Astrocyte (in vitro differentiated cells and primary cell): ENCODE measurements around the gene PLPP3. TPM values are rescaled to one million over a fixed set of nuclear protein-coding genes. Genes with fewer than 3 reads are reported as not detected.

Source experiments
- DNase-seq: peaks from one replicate; pipeline ENCODE4 v3.0.0-alpha.2; 2010; ENCODE audit warnings: low read depth
- FAIRE-seq: peaks from 2 replicates; lab custom pipeline; 2011; peaks lifted over from hg19 to GRCh38; lab: Jason Lieb, UNC
- H2AFZ ChIP-seq: 2 replicates; pipeline ENCODE4 v1.6.0; 2012; ENCODE audit warnings: low read depth, low read length, inconsistent platforms
- H3K27ac ChIP-seq: 2 replicates; pipeline ENCODE4 v1.5.1; 2011; ENCODE audit warnings: low read depth, low read length, inconsistent platforms
- H3K27me3 ChIP-seq: 2 replicates; pipeline ENCODE4 v1.6.0; 2011; ENCODE audit warnings: low read length, inconsistent platforms; ENCODE audit not compliant: insufficient read depth
- H3K36me3 ChIP-seq: 2 replicates; pipeline ENCODE4 v1.5.1; 2011; ENCODE audit warnings: low read length, inconsistent platforms; ENCODE audit not compliant: insufficient read depth
- H3K4me1 ChIP-seq: 2 replicates; pipeline ENCODE4 v1.5.1; 2011; ENCODE audit warnings: low read length, inconsistent platforms; ENCODE audit not compliant: insufficient read depth
- H3K4me2 ChIP-seq: 2 replicates; pipeline ENCODE4 v1.6.0; 2012; ENCODE audit warnings: low read length, inconsistent platforms
- H3K4me3 ChIP-seq: 2 replicates; pipeline ENCODE4 v1.5.1; 2011; ENCODE audit warnings: low read depth, mild to moderate bottlenecking, low read length, inconsistent platforms; ENCODE audit not compliant: insufficient read depth
- H3K79me2 ChIP-seq: 2 replicates; pipeline ENCODE4 v1.6.0; 2012; ENCODE audit warnings: mild to moderate bottlenecking, low read length, inconsistent platforms; ENCODE audit not compliant: insufficient read depth
- H3K9ac ChIP-seq: 2 replicates; pipeline ENCODE4 v1.6.0; 2012; ENCODE audit warnings: mild to moderate bottlenecking, low read length, inconsistent platforms
- H3K9me3 ChIP-seq: 2 replicates; pipeline ENCODE4 v1.5.1; 2012; ENCODE audit warnings: low read depth, mild to moderate bottlenecking, low read length, inconsistent platforms; ENCODE audit not compliant: insufficient read depth
- H4K20me1 ChIP-seq: 2 replicates; pipeline ENCODE4 v1.6.0; 2012; ENCODE audit warnings: low read length, inconsistent platforms; ENCODE audit not compliant: insufficient read depth
- H3K27ac Mint-ChIP-seq: one replicate; pipeline ENCODE4 v1.8.0; 2021; ENCODE audit warnings: mild to moderate bottlenecking, mixed read lengths; ENCODE audit not compliant: unreplicated experiment
- H3K27me3 Mint-ChIP-seq: one replicate; pipeline ENCODE4 v1.8.0; 2021; ENCODE audit warnings: low read depth, mixed read lengths; ENCODE audit not compliant: unreplicated experiment
- H3K36me3 Mint-ChIP-seq: one replicate; pipeline ENCODE4 v1.8.0; 2021; ENCODE audit warnings: low read depth, mixed read lengths; ENCODE audit not compliant: unreplicated experiment
- H3K4me1 Mint-ChIP-seq: one replicate; pipeline ENCODE4 v1.8.0; 2021; ENCODE audit warnings: low read depth, mixed read lengths; ENCODE audit not compliant: unreplicated experiment
- H3K4me3 Mint-ChIP-seq: one replicate; pipeline ENCODE4 v1.8.0; 2021; ENCODE audit warnings: mild to moderate bottlenecking, moderate library complexity, mixed read lengths; ENCODE audit not compliant: unreplicated experiment
- H3K9me3 Mint-ChIP-seq: one replicate; pipeline ENCODE4 v1.8.0; 2021; ENCODE audit warnings: mild to moderate bottlenecking, mixed read lengths; ENCODE audit not compliant: unreplicated experiment
- CTCF ChIP-seq: IDR thresholded peaks from 2 replicates; pipeline ENCODE4 v1.5.1; 2011; ENCODE audit warnings: low read depth, mild to moderate bottlenecking, inconsistent platforms, low read length, moderate library complexity; ENCODE audit not compliant: insufficient read depth
- EZH2 ChIP-seq: IDR thresholded peaks from 2 replicates; pipeline ENCODE4 v1.6.1; 2012; ENCODE audit warnings: mild to moderate bottlenecking, low read length, inconsistent platforms; ENCODE audit not compliant: insufficient read depth
- total RNA-seq: library from RNA; stranded (reverse); gene quantifications from 2 replicates; pipeline ENCODE4 v1.2.1, GENCODE V29; 2021

The PLPP3 gene
- total RNA-seq, 1 donor from 2014 or later: 2.2 TPM

- no peaks in the 10 kb centered on the region for H3K36me3 Mint-ChIP-seq
- TF ChIP-seq EZH2 (no peak), CTCF (no peak)
- no peaks in the 10 kb centered on the region for H3K9me3 ChIP-seq
Observed at GRCh38 chr1:56591909-56592308, 12.5 kb upstream of the PLPP3 start.

DNA sequence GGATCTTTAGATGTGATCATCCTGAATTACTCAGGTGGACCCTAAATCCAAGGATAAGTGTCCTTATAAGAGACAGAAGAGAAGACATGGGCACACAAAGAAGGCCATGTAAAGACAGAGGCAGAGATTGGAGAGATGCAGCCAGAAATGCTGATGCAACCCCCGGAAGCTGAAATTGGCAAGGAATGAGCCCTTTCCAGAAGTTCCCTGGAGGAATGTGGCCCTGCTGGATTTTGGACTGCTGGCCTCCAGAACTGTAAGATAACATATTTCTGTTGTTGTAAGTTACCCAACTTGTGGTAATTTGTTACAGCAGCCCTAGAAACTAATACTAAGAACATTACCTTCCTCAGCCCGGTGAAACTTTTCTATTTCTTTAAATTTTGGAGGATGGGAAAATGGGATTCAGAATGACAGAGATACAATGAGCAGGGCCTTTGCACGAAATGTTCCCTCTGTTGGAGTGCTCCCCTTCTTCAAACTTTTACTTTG, 11.2 kb upstream of the PLPP3 start:
- Histone ChIP-seq H3K9me3 (no peaks in the 10 kb centered on the region), H4K20me1 (no peaks in the 10 kb centered on the region), H3K9ac (no peak overlapping the region), H3K4me2 (no peak overlapping the region), H3K79me2 (no peaks in the 10 kb centered on the region), H3K36me3 (no peaks in the 10 kb centered on the region), H3K27me3 (no peaks in the 10 kb centered on the region), H3K27ac (no peak overlapping the region), H2AFZ (no peak overlapping the region), H3K4me1 (no peaks in the 10 kb centered on the region), H3K4me3 (no peak overlapping the region)
- FAIRE-seq (no peak), DNase-seq (peak; percentile 29)
- no peak overlapping the region for H3K27ac Mint-ChIP-seq
- TF ChIP-seq CTCF (no peak), EZH2 (no peak)
- H3K9me3 Mint-ChIP-seq: no peaks in the 10 kb centered on the region
- H3K36me3 Mint-ChIP-seq: no peaks in the 10 kb centered on the region
- no peak overlapping the region for H3K4me3 Mint-ChIP-seq
- no peaks in the 10 kb centered on the region for H3K27me3 Mint-ChIP-seq
- no peaks in the 10 kb centered on the region for H3K4me1 Mint-ChIP-seq

More at GRCh38 chr1:56591909-56592308, 12.5 kb upstream of the PLPP3 start:
- Histone ChIP-seq H3K4me1 (no peaks in the 10 kb centered on the region), H2AFZ (no peak overlapping the region), H3K27me3 (no peaks in the 10 kb centered on the region), H3K27ac (no peak overlapping the region), H3K79me2 (no peaks in the 10 kb centered on the region), H3K9ac (no peak overlapping the region), H3K36me3 (no peaks in the 10 kb centered on the region), H3K4me3 (no peak overlapping the region), H3K4me2 (no peak overlapping the region), H4K20me1 (no peaks in the 10 kb centered on the region)
- peaks cover 2% of the 10 kb centered on the region for H3K9me3 Mint-ChIP-seq
- H3K4me1 Mint-ChIP-seq: no peaks in the 10 kb centered on the region
- no peak overlapping the region for H3K27ac Mint-ChIP-seq
- H3K4me3 Mint-ChIP-seq: no peak overlapping the region
- no peaks in the 10 kb centered on the region for H3K27me3 Mint-ChIP-seq
- no peak for DNase-seq
- no peak for FAIRE-seq

GRCh38 chr1:56589369-56589768, 10.0 kb upstream of the PLPP3 start:
- no peaks in the 10 kb centered on the region for H3K79me2 ChIP-seq
- FAIRE-seq: no peak
- H3K36me3 Mint-ChIP-seq: no peaks in the 10 kb centered on the region

More at GRCh38 chr1:56589369-56589768, 10.0 kb upstream of the PLPP3 start:
- no peak overlapping the region for H3K4me3 Mint-ChIP-seq
- H3K4me1 ChIP-seq: no peaks in the 10 kb centered on the region
- H3K27ac Mint-ChIP-seq: no peak overlapping the region
- TF ChIP-seq CTCF: no peak
- TF ChIP-seq EZH2: no peak
- no peaks in the 10 kb centered on the region for H3K9me3 ChIP-seq
- H3K9me3 Mint-ChIP-seq: no peaks in the 10 kb centered on the region
- no peak overlapping the region for H3K27ac ChIP-seq
- H4K20me1 ChIP-seq: no peaks in the 10 kb centered on the region
- no peak overlapping the region for H3K4me2 ChIP-seq
- H3K36me3 ChIP-seq: no peaks in the 10 kb centered on the region
- H3K4me3 ChIP-seq: no peak overlapping the region
- no peak for DNase-seq
- H3K9ac ChIP-seq: no peak overlapping the region
- H3K27me3 ChIP-seq: no peaks in the 10 kb centered on the region
- H3K4me1 Mint-ChIP-seq: no peaks in the 10 kb centered on the region
- H2AFZ ChIP-seq: no peak overlapping the region
- H3K27me3 Mint-ChIP-seq: no peaks in the 10 kb centered on the region
